Stimulated activated naive CD4-positive, alpha-beta T cell treated with Interleukin-2 at 50 U/mL for 16 hours (primary cell): Measurements from ENCODE around the gene CTNNAL1.

Source experiments
- DNase-seq: peaks from one replicate; lab custom pipeline; 2025; lab: John Stamatoyannopoulos, UW

Gene CTNNAL1

DNA sequence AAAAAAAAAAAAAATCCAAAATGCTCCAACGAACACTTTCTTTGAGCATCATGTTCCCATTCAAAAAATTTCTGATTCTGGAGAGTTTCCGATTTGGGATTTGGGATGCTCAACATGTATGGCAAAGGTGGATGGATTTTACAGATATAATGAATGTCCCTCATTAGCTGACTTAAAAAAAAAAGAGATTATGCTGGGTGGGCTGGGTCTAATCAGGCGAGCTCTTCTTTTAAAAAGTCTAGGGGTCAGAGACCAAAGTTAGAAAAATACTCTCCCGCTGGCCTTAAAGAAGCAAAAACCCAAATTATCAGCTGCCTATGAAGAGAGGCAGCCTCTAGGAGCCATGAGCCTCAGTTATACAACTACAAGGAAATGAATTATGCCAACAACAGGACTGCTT is 15.2 kb upstream of the CTNNAL1 start:
- DNase-seq, result no peak

DNA sequence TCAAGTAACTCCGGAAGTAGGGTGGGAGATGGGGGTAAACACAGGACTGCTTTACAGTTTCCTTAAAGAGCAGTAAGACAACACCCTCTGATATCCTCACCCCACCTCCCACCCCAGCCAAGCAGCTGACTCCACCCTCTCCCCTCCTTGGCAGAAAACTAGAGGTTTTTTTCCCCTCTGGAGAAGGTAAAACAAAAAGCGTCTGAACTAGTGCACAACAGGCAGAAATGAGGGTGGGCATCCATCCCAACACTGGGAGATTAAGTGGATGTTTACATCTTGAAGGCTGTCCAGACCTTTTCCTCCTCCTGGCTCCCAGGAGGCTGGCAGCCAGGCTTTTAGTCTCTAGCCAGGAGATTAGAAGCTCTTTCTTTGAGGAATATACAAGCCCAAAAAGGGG is 13.9 kb upstream of the CTNNAL1 start:
- no peak for DNase-seq

DNA sequence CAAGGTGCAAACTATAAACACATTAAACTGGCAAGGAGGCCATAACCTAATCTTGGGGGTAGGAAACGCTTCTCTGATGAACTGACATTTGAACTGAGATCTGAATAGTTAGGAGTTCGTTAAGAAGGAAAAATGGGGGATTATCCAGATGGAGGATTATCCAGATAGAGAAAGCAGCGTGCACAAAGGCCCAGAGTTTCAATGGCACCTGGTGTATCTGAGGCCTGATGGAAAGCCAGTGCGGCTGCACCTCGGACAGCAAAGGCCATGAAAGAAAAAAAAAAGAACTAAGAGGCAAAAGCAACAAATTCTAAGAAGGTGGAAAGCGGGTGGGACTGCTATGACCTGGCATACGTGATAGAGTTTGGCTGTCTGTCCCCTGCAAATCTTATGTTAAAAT is 13.0 kb upstream of the CTNNAL1 start:
- no peak for DNase-seq

DNA sequence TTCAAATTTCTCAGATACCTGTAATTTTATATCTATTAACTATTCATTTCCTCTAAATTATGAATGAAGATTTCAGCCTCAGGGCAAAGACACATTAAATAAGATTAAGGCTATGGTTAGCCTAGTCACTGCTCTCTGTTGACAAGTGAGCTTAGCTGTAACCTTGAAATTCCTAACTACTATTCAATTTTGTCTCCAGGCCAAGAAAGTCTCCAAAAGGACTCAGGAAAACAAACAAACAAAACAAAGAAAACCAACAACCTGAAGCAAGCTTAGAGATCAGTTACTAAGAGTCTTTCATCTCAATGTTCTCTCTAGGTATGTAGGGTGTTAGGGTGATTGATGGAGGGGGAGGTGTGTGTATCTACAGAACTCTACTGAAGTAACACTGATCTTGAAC is 9.6 kb upstream of the CTNNAL1 start:
- no peak for DNase-seq

DNA sequence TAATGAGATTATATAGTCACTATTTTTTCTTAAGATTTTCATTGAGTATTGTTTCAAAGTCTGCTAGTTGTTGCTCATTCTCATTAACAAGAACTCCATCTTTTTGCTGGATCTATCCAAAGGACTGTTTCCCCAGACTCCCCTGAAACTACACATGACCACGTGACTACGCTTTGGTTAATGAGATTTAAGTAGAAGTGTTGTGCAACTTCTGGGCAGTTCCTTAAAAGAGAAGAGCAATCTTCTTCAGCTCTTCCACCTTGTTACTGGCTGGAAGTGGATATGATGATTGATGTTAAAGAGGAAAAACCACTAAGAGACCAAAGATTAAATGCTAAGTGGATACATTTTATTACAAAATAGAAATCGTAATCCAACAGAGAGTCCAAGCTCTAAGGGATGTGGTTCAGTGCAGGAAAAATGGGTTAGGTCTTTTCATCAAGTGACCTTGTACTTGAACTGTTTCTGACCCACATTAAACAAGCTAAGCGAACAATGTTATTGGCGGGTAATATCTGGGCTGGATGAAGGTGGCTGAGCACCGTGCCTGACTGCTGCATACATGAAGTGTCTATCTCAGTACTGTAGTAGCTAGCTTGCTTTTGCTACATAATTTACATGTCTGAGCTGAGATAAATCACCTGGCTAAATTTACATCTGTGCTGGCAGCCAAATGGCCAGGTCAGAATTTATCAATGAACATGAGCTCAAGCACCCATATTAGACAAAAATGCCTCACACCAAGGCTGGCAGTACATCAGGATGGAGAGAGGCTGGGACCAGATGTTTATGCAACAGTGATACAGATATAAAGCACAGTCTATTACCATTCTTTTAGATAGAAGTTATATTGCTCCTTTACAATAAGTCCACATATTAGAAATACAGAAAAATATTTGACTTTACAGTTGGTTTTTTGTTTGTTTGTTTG is 7.5 kb upstream of the CTNNAL1 start:
- DNase-seq, result no peak

DNA sequence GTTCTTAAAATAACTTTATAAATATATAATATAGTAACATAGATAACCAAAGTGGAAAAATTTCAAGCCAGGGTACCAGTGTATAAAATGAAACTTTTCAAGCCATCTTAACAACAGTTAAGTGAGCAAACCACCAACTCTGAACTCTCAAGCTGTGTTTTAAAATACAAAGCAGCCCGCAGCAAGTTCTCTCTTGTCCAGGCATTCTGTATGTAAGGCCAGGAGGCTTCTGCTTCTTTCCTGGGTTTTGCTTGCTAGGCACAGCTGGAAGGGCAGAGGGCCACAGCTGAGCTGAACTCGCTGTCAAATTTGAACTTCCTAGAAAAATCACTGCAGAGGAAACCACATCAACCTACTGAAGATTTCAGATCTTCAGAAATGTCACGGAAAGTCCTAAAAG is 6.8 kb upstream of the CTNNAL1 start:
- DNase-seq, result no peak

DNA sequence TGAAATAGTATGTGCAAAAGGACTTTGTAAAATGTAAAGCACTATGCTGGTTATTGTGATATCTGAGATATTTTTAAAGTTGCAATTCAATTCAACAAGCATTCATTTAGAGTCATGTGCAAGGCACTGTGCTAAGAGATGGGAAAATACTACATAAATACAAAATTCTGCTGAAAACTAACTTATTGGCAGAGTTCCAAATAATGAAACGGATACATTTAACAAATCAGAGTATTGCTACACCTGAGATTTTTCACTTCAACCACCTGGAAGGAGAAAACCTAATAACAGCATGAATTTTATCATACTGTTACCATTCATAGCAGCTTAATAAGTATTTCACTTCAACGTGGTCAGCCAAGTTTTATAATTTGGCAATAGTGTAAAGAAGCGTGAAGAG is 6.1 kb upstream of the CTNNAL1 start:
- no peak for DNase-seq

DNA sequence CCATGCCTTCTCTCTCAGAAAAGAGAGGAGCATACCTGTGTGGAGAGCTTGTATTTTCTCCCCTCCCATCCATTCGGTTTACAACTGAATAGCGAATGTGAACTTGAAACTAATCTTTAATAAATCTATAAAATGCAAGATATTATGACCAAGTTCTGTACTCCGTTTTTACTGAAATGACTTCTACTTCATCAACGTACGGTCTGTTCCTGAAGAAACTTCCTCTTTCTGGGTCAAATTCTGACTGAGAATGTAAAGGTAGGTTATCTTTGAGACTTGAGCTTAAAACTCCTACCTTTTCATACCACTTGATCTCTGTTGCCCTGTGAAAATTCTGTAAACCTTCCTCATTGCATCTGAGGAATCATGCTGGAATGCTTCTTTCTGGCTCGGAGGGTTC is 4.2 kb upstream of the CTNNAL1 start:
- no peak for DNase-seq

DNA sequence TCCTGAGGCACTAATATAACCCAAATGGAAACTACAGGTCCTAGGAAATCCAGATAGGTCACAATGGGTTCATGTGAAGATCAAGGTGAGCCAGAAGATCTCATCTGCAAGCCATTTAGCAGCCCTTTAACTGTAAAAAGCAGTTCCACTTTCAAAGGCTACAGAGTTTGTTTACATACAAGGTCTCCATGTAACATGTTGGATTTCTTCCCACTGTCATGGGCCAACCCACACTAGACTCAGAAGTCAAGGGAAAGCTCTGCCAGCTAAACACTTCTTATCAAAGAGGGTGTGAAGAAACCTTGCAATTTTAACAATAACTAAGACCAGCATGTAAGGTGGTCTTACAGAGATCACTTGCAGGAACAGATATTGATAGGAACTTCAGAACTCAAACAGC is 3.8 kb upstream of the CTNNAL1 start:
- DNase-seq, result no peak

DNA sequence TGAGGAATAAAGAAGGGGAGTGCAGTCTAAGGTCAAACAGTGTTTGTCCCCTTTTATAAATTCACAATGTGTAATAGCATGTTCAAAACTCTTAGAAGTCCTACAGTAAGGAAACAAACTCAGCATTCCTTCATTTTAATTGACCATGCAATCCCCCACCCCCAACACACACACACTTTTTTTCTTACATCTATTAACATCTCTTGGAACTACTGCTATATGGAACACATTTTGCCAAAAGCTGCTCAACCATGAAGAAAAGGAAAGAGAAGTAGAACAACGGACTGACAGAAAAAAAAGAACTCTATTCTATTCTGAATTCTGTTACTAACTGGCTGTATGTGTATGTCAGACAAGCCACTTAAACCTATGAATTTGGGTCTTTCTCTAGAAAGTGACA is 2.8 kb upstream of the CTNNAL1 start:
- no peak for DNase-seq

DNA sequence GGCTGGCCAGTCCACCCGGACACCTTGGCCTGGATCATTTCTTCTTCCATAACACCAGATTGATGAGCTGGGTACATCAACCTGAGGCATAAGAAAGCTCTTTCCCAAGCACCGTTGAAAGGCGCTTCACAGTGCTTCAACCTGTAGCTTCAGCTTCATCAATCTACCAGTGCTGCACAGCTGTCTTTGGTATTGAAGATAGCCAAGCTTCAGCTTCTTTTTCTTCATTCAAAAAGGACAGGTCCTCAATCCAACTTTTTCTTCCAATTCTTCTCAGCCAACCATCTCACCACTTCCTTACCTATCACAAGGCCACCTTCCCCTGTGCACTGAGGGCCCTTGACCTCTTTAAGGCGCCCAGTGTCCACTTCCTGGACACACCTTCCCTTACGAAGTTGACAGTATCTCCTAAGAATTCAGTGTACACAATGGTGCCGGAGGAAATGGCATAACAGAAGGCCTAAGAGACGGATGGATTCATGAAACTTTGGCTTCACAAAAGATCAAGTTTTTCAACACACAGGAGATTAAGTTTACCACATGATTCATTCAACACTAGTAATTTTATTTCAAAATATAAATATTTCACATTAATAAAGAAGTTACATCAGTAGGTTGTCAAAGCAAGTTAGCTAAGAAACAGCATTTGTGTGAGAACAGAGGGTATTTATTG is 1.4 kb upstream of the CTNNAL1 start:
- DNase-seq, result no peak

DNA sequence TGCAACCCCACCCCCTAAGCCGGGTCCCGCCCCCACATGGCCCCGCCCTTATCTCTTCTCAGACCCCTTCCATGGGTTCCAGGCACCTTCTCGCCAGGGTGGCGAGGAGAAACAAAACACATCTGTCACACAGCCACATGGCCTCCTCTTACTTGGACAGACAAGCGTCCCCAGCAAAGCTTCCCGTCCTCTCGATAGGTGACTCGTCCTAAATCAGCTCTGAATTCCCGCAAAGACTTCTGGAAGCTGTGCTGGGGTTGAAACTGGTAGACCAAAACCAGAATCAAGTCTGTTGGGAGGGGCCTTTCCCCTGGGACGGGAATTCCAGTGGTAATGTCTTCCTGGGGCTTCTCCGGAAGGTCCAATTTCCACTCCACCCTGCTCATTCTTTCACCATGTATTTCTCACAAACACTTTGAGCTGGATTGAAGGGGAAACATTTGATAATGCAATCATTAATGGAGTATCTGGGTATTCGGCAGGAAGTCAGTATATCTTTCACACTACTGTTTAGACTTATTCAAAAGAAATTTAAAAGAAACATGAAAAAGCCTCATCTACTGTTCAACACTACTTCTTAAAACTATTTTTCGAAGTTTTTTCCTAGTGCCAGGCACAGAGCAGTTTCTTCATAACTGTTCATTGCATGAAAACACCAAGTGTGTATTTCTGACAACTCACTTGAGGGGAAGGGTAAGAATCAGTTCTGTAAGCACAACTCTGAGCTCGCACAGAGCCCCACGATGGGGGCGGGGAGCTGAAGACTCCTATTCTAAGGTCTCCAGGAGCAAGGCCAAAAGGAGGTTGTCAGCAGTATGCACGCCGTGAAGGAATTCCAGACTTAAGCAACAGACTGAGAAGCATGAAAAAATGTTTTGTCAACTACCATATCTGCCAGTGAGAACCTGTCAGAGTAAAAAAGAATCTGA is 644 bp upstream of the CTNNAL1 start:
- no peak for DNase-seq

DNA sequence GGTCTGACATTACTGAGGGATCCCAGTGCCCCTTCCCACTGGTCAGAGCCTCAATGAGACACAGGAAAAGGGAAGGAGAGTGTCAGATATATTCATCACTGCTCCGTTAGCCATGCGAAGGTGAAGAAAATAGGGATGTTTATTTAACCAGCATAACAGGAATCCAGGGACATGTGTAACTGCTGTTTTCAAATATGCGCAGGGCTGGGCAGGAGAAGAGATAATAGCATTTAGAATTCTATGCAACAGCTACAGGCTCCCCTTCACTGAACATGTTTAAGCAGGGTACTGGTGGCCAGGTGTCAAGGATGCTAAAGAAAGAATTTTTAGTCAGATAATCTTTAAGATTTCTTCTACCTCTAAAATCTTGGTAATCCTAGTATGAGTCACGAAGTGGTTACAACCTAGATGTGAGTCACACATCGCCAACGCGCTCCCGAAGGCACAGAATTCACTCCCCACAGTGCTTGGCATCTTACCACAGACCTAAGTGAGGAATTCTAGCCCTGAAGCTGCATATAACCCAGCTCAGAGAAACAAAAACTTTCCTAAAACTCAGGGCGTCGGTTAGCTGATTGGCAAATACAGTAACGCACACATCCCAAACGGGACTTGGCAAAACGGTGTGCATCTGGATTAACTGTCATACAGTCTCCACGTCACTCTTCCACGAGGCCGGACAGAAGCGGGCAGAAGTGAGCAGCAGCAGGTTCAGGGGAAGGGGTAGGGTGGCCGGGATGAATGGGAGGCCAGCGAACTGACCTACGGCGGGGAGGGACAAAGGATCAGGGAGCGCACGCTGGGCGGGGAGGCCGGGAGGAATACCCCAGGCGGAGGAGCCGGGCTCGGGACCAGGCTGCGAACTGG is 1.1 kb downstream of the CTNNAL1 start:
- peak; percentile 55 for DNase-seq

DNA sequence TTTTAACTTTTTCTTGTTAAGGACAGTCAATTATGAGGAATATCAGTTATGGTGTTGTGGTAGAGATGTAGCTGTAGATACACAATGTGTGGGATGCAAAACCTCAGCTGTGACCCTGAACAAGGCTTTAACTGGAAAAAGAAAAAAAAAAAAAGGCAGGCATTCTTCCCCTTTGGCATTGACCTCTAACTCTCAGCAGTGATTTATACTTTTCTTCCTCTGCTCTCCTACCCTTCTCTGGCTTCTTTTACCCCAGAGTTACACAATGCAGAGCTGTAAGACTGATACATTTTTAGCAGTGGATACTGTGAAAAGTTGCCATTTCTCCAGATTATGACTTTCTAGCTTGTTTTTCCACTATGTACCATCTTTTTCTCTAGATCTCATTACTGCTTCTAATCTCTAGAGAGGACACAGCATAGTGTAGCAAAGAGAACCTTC is 2.0 kb downstream of the CTNNAL1 start:
- DNase-seq, result no peak

DNA sequence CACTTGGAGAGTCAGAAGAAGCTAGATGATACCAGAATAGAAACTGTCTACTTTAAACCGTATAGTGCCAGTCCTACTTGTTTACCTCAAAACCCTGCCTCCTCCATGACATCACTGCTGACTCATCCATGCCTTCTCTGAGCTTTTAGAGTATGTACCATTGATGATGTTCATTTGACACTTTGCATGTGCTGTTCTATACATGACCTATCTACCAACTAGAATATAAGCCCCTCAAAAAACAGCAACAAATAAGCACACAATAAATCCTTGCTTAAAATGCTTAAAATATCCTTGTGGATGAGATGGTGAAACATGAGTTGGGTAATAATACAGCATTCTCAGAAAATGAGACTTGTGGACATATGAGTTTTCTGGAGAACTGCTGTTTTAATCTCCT is 2.6 kb downstream of the CTNNAL1 start:
- peak; percentile 59 for DNase-seq

DNA sequence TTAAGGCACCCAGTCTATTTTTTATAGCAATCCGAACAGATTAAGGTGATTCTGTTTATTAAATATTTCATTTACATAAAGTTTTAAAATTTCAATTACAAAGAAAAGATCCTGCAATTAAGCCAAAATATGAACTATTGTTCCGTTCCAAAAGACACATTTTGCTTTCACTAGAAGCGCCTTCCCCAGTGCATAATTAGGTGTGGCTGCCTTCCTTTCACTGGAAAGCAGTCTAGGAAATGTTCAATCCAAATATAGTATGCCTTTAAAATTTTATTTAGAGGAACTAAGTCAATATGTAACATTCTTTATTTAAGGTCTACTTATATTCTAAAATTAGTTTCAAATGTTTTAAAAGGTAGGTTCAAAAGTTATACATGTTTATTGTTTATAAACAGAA is 7.6 kb downstream of the CTNNAL1 start:
- DNase-seq, result no peak

DNA sequence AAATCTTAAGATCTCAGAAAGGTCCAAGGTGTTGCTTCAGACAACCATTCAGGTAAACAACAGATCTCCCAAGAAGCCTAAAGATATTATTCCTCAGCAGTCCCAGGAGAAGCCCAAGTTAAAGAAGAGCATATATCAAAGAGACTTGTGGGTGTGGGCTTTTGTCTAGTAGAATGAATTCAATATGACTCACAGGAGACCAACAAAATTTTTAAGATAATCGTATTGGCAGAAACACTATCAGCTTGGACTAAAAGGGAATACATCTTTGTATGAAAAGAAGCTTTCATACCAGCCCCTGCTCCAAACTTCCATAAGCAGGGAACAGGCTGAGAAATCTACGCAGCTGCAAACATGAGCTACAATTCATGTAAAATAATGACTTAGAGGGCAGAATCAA is 10.2 kb downstream of the CTNNAL1 start:
- DNase-seq, result no peak

DNA sequence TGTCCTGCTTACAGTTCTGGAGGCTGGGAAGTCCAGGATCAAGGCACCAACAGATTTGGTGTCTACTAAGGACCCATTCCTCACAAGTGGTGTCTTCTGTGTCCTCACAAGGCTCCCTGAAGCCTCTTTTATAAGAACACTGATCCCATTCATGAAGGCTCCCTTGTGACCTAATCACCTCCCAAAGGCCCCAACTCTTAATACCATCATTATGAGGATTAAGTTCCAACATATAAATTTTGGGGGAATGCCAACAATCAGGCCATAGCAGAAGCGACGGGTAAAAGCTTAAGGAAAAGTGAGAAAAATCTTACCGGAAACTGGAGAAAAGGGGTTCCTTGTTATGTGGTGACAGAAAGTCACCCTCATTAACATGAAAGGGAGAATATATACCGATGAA is 11.2 kb downstream of the CTNNAL1 start:
- DNase-seq, result no peak

DNA sequence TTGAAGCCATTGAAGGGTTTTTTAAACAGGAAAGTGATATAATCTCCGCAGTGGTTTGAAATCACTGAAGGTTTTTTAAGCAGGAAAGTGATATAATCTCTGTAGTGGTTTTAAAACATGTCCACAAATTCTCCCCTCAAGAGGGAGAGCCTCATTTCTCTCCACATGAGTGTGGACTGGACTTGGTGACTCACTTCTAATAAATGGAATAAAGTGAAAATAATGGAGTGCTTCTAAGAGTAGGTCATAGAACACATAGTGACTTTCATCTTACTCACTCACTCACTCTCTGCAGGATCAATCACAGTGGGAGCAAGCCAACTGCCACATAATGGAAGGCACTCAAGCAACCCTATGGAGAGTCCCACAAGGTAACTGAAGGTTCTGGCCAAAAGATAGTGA is 12.0 kb downstream of the CTNNAL1 start:
- no peak for DNase-seq

DNA sequence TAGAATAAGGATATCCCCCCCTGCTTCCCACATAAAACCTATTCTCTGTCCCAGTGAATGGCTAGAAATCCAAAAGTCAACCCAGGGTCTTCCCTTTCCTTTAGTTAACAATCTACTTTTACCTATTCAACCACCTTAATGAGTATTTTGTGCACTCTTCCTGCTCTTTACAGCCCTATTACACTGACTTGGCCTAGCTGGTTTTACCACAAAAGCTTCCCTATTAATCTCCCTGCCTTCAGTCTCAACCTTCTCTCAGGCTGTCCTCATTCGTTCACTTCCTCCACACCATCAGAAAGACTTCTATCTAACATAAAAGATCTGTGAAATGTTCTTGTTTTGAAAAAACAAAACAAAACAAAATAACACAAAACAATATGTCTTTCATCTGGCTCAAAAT is 16.2 kb downstream of the CTNNAL1 start:
- no peak for DNase-seq

DNA sequence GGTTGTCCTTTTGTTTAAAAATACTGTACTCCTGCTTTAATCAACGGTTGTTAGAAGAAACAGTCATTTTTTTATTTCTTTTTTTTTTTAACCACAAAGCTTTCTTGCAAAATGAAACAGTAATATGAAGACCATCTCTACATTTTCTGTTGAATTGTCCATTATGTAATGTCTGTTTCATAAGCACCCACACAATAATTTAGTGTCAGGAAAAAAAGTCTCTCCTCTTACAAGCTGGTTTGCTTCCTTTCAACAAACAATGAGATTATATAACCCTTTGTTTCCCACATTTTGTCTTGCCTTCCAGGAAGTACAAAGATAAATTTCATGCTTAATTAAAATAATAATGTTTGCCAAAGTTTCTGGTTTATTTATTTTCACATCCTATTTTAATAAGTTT is 16.7 kb downstream of the CTNNAL1 start:
- DNase-seq, result no peak
